Breast epithelium (tissue), 3 donors: ENCODE data around the gene CHSY3.

Experiments used
- CTCF ChIP-seq, 3 donors: fragments of 450-650 bp; IDR thresholded peaks; one replicate each; pipeline ENCODE4 v1.5.1; 2016 to 2017; ENCODE audit warnings: antibody characterized with exemption in 3 of 3, mild to moderate bottlenecking in 3 of 3, moderate library complexity in 3 of 3
- POLR2A ChIP-seq: fragments of 450-650 bp; IDR thresholded peaks from one replicate; pipeline ENCODE4 v1.6.1; 2016; ENCODE audit warnings: antibody characterized with exemption, mild to moderate bottlenecking, moderate library complexity
- POLR2AphosphoS5 ChIP-seq, 3 donors: sonication (generic); formaldehyde crosslinking; IDR thresholded peaks; one replicate each; pipeline ENCODE4 v1.6.1; 2017; ENCODE audit warnings: antibody characterized with exemption in 3 of 3

GRCh38 chr5:129935626-129936025 lies 31.4 kb downstream of the CHSY3 start:
- TF ChIP-seq CTCF (IDR thresholded peaks at IDR 0.05) (no peak), POLR2A (no peak), POLR2AphosphoS5 (IDR thresholded peaks at IDR 0.05) (no peak)
